Mesenchymal stem cell (in vitro differentiated cells and primary cell): ENCODE results near the gene GPX5.

Experiments
- DNase-seq: peaks from one replicate; pipeline ENCODE4 v3.0.0-alpha.2; 2013
- H2AFZ ChIP-seq: one replicate; pipeline ENCODE4 v1.6.1; 2013; ENCODE audit warnings: low read depth, mild to moderate bottlenecking, control low read depth, inconsistent platforms, low read length, moderate library complexity
- H2AK5ac ChIP-seq: 2 replicates; pipeline ENCODE4 v1.6.1; 2013; ENCODE audit warnings: low read length, moderate library complexity, mild to moderate bottlenecking, inconsistent platforms; ENCODE audit not compliant: severe bottlenecking
- H2BK120ac ChIP-seq: one replicate; pipeline ENCODE4 v1.6.1; 2013; ENCODE audit warnings: low read depth, mild to moderate bottlenecking, inconsistent platforms, low read length, moderate library complexity
- H2BK12ac ChIP-seq, 2 experiments: one replicate each; pipeline ENCODE4 v1.6.1; 2013; ENCODE audit warnings: inconsistent platforms in 2 of 2, low read length in 2 of 2, mild to moderate bottlenecking in 2 of 2, moderate library complexity in 2 of 2, control low read depth in 1 of 2
- H2BK15ac ChIP-seq: one replicate; pipeline ENCODE4 v1.6.1; 2013; ENCODE audit warnings: mild to moderate bottlenecking, low read depth, inconsistent platforms; ENCODE audit not compliant: poor library complexity, severe bottlenecking
- H2BK5ac ChIP-seq: 2 replicates; pipeline ENCODE4 v1.6.1; 2013; ENCODE audit warnings: low read depth, mild to moderate bottlenecking, low read length, control low read depth, inconsistent platforms; ENCODE audit not compliant: poor library complexity, severe bottlenecking
- H3K14ac ChIP-seq, 2 experiments: one replicate each; pipeline ENCODE4 v1.6.1; 2013; ENCODE audit warnings: inconsistent platforms in 2 of 2, low read length in 2 of 2, control low read depth in 1 of 2, mild to moderate bottlenecking in 1 of 2, moderate library complexity in 1 of 2
- H3K18ac ChIP-seq, 2 experiments: one replicate each; pipeline ENCODE4 v1.6.1; 2013; ENCODE audit warnings: inconsistent platforms in 2 of 2, low read length in 2 of 2, control low read depth in 1 of 2, low read depth in 1 of 2, mild to moderate bottlenecking in 1 of 2
- H3K23ac ChIP-seq, 2 experiments: one replicate each; pipeline ENCODE4 v1.6.1; 2013; ENCODE audit warnings: inconsistent platforms in 2 of 2, low read length in 2 of 2, mild to moderate bottlenecking in 2 of 2, moderate library complexity in 2 of 2, control low read depth in 1 of 2
- H3K27ac ChIP-seq: 2 replicates; pipeline ENCODE4 v1.5.1; 2013; ENCODE audit warnings: mild to moderate bottlenecking, moderate library complexity, low read length, control low read depth, inconsistent platforms; ENCODE audit not compliant: poor library complexity, severe bottlenecking
- H3K27me3 ChIP-seq, 2 experiments: 2 replicates each; pipeline versions ENCODE4 v1.6.1 to v1.7.0; 2013; ENCODE audit warnings: low read length in 2 of 2, mild to moderate bottlenecking in 2 of 2, moderate library complexity in 2 of 2, control low read depth in 1 of 2, inconsistent platforms in 1 of 2; ENCODE audit not compliant: control insufficient read depth in 1 of 2, insufficient read depth in 1 of 2
- H3K36me3 ChIP-seq, 2 experiments: 2 replicates each; pipeline versions ENCODE4 v1.6.1 to v1.7.0; 2013; ENCODE audit warnings: low read length in 2 of 2, control low read depth in 1 of 2, inconsistent platforms in 1 of 2, low read depth in 1 of 2, mild to moderate bottlenecking in 1 of 2; ENCODE audit not compliant: insufficient read depth in 2 of 2, control insufficient read depth in 1 of 2
- H3K4ac ChIP-seq, 2 experiments: one replicate each; pipeline ENCODE4 v1.6.1; 2013; ENCODE audit warnings: inconsistent platforms in 2 of 2, low read length in 2 of 2, mild to moderate bottlenecking in 2 of 2, moderate library complexity in 2 of 2, control low read depth in 1 of 2, low read depth in 1 of 2
- H3K4me1 ChIP-seq: 2 replicates; pipeline ENCODE4 v1.6.1; 2013; ENCODE audit warnings: low read depth, low read length, control low read depth; ENCODE audit not compliant: control insufficient read depth, insufficient read depth
- H3K4me2 ChIP-seq: 2 replicates; pipeline ENCODE4 v1.6.1; 2013; ENCODE audit warnings: low read length, mild to moderate bottlenecking, inconsistent platforms; ENCODE audit not compliant: poor library complexity, severe bottlenecking
- H3K4me3 ChIP-seq, 2 experiments: 2 replicates each; pipeline versions ENCODE4 v1.5.1 to v1.7.0; 2013; ENCODE audit warnings: low read length in 2 of 2, mild to moderate bottlenecking in 2 of 2, control low read depth in 1 of 2, low read depth in 1 of 2; ENCODE audit not compliant: insufficient read depth in 1 of 2
- H3K79me1 ChIP-seq: replicated peaks from 2 replicates; pipeline ENCODE4 v1.6.1; 2013; ENCODE audit warnings: mild to moderate bottlenecking, control low read depth, low read length, inconsistent platforms; ENCODE audit not compliant: poor library complexity, severe bottlenecking
- H3K9ac ChIP-seq: 2 replicates; pipeline ENCODE4 v1.7.0; 2013; ENCODE audit warnings: mild to moderate bottlenecking, low read length, moderate library complexity
- H3K9me3 ChIP-seq: 2 replicates; pipeline ENCODE4 v1.7.0; 2013; ENCODE audit warnings: mild to moderate bottlenecking, low read length; ENCODE audit not compliant: control insufficient read depth
- H4K8ac ChIP-seq: one replicate; pipeline ENCODE4 v1.6.1; 2013; ENCODE audit warnings: inconsistent platforms, mild to moderate bottlenecking, low read length, moderate library complexity
- H4K91ac ChIP-seq: one replicate; pipeline ENCODE4 v1.6.1; 2013; ENCODE audit warnings: mild to moderate bottlenecking, low read length, inconsistent platforms
- WGBS: methylation state at CpG from one replicate; pipeline ENCODE4 v1.1.7; 2013; ENCODE audit warnings: mixed read lengths; 5-methylcytosine and 5-hydroxymethylcytosine counted together

Gene GPX5

GRCh38 chr6:28530777-28531176 lies 5.1 kb downstream of the GPX5 start:
- no peaks in the 10 kb centered on the region for H3K9me3 ChIP-seq
- H3K27me3 ChIP-seq: peaks cover 14 to 26% of the 10 kb centered on the region in 2 experiments
- no peak overlapping the region for H3K14ac ChIP-seq
- DNase-seq: no peak
- no peak overlapping the region for H4K8ac ChIP-seq
- H3K4me1 ChIP-seq: no peaks in the 10 kb centered on the region
- no peak overlapping the region for H2BK15ac ChIP-seq
- no peak overlapping the region for H3K4ac ChIP-seq
- H3K23ac ChIP-seq: no peak overlapping the region
- no peak overlapping the region for H3K4me3 ChIP-seq
- 0% methylated on average over 1 of the region's 1 CpG for WGBS
- H3K36me3 ChIP-seq: no peaks in the 10 kb centered on the region
- H3K79me1 ChIP-seq: no peaks in the 10 kb centered on the region
- H2BK12ac ChIP-seq: no peak overlapping the region
- no peak overlapping the region for H3K4me2 ChIP-seq
- no peak overlapping the region for H4K91ac ChIP-seq
- H3K27ac ChIP-seq: no peak overlapping the region
- H2BK120ac ChIP-seq: no peak overlapping the region
- H3K18ac ChIP-seq: no peak overlapping the region
- no peak overlapping the region for H3K9ac ChIP-seq
- no peak overlapping the region for H2BK5ac ChIP-seq
- no peak overlapping the region for H2AK5ac ChIP-seq
- H2AFZ ChIP-seq: no peak overlapping the region

- 64% methylated on average over 7 of the region's 7 CpGs for WGBS
Measured at GRCh38 chr6:28531479-28532128, 5.9 kb downstream of the GPX5 start.

GRCh38 chr6:28534306-28534705 lies 8.6 kb downstream of the GPX5 start:
- DNase-seq: no peak
- Histone ChIP-seq H3K36me3 (no peaks in the 10 kb centered on the region), H2BK12ac (no peak overlapping the region)

More at GRCh38 chr6:28531479-28532128, 5.9 kb downstream of the GPX5 start:
- Histone ChIP-seq H3K9me3 (no peaks in the 10 kb centered on the region), H2AFZ (no peak overlapping the region), H3K79me1 (no peaks in the 10 kb centered on the region), H3K9ac (no peak overlapping the region), H3K4me1 (no peaks in the 10 kb centered on the region), H3K4me3 (no peak overlapping the region), H2BK15ac (no peak overlapping the region), H3K27me3 (peaks cover 17 to 18% of the 10 kb centered on the region in 2 experiments), H2BK5ac (no peak overlapping the region), H3K14ac (no peak overlapping the region), H4K91ac (no peak overlapping the region), H3K4ac (no peak overlapping the region), H3K23ac (no peak overlapping the region), H2BK120ac (no peak overlapping the region), H2BK12ac (no peak overlapping the region), H3K27ac (no peak overlapping the region), H4K8ac (no peak overlapping the region), H3K18ac (no peak overlapping the region), H3K36me3 (no peaks in the 10 kb centered on the region), H3K4me2 (no peak overlapping the region), H2AK5ac (no peak overlapping the region)
- DNase-seq: no peak

GRCh38 chr6:28534875-28535274 lies 9.2 kb downstream of the GPX5 start:
- H4K8ac ChIP-seq: no peak overlapping the region
- no peak overlapping the region for H3K18ac ChIP-seq
- H3K27me3 ChIP-seq: peaks cover 22 to 44% of the 10 kb centered on the region in 2 experiments
- H3K4me3 ChIP-seq: no peak overlapping the region
- no peaks in the 10 kb centered on the region for H3K36me3 ChIP-seq
- H3K9me3 ChIP-seq: no peaks in the 10 kb centered on the region
- H2AFZ ChIP-seq: no peak overlapping the region
- H2BK12ac ChIP-seq: no peak overlapping the region
- H3K27ac ChIP-seq: no peak overlapping the region
- no peaks in the 10 kb centered on the region for H3K4me1 ChIP-seq
- no peaks in the 10 kb centered on the region for H3K79me1 ChIP-seq
- H3K4ac ChIP-seq: no peak overlapping the region
- no peak overlapping the region for H3K14ac ChIP-seq
- H2BK120ac ChIP-seq: no peak overlapping the region
- no peak overlapping the region for H3K9ac ChIP-seq
- no peak overlapping the region for H2AK5ac ChIP-seq
- H3K23ac ChIP-seq: no peak overlapping the region
- H2BK15ac ChIP-seq: no peak overlapping the region
- no peak overlapping the region for H3K4me2 ChIP-seq
- no peak for DNase-seq
- 86% methylated on average over 2 of the region's 2 CpGs for WGBS
- no peak overlapping the region for H4K91ac ChIP-seq
- no peak overlapping the region for H2BK5ac ChIP-seq

More at GRCh38 chr6:28534306-28534705, 8.6 kb downstream of the GPX5 start:
- no peaks in the 10 kb centered on the region for H3K9me3 ChIP-seq
- no peak overlapping the region for H2BK15ac ChIP-seq
- peaks cover 22 to 40% of the 10 kb centered on the region in 2 experiments for H3K27me3 ChIP-seq
- WGBS: 51% methylated on average over 3 of the region's 3 CpGs
- H3K79me1 ChIP-seq: no peaks in the 10 kb centered on the region
- H3K4me3 ChIP-seq: no peak overlapping the region
- no peak overlapping the region for H3K9ac ChIP-seq
- H4K8ac ChIP-seq: no peak overlapping the region
- no peak overlapping the region for H3K18ac ChIP-seq
- H3K4ac ChIP-seq: no peak overlapping the region
- no peak overlapping the region for H4K91ac ChIP-seq
- no peaks in the 10 kb centered on the region for H3K4me1 ChIP-seq
- no peak overlapping the region for H3K14ac ChIP-seq
- no peak overlapping the region for H3K23ac ChIP-seq
- H2BK5ac ChIP-seq: no peak overlapping the region
- no peak overlapping the region for H3K4me2 ChIP-seq
- no peak overlapping the region for H2AFZ ChIP-seq
- H2BK120ac ChIP-seq: no peak overlapping the region
- no peak overlapping the region for H2AK5ac ChIP-seq
- no peak overlapping the region for H3K27ac ChIP-seq
